Thyroid gland (tissue), 4 donors: ENCODE measurements around the gene BEST4. TPM values are rescaled to one million over a fixed set of nuclear protein-coding genes. Genes with fewer than 3 reads are reported as not detected.

Experiments used
- DNase-seq, 2 donors: peaks; one replicate each; pipeline ENCODE4 v3.0.0-alpha.2; 2019
- H3K27ac ChIP-seq, 3 donors: fragments of 200-600 bp; sonication (generic); 1 replicate in 2 of 3; 2 replicates in 1 of 3; pipeline ENCODE4 v1.5.1; 2016 to 2019; ENCODE audit warnings: mild to moderate bottlenecking in 1 of 3, moderate library complexity in 1 of 3
- H3K27me3 ChIP-seq: fragments of 200-600 bp; sonication (generic); one replicate; pipeline ENCODE4 v1.5.1; 2019
- H3K36me3 ChIP-seq, 2 donors: fragments of 200-600 bp; sonication (generic); one replicate each; pipeline ENCODE4 v1.5.1; 2016 to 2019
- H3K4me1 ChIP-seq, 2 donors: fragments of 200-600 bp; sonication (generic); one replicate each; pipeline ENCODE4 v1.5.1; 2017 to 2019
- H3K4me3 ChIP-seq, 3 donors: fragments of 200-600 bp; sonication (generic); replicated peaks in 1 of 3; 1 replicate in 2 of 3; 2 replicates in 1 of 3; pipeline ENCODE4 v1.5.1; 2016; ENCODE audit warnings: mild to moderate bottlenecking in 1 of 3
- H3K9me3 ChIP-seq: fragments of 200-600 bp; sonication (generic); one replicate; pipeline ENCODE4 v1.5.1; 2017
- POLR2A ChIP-seq, 2 donors: fragments of 450-650 bp; IDR thresholded peaks; one replicate each; pipeline ENCODE4 v1.6.1; 2017; ENCODE audit warnings: antibody characterized with exemption in 2 of 2, mild to moderate bottlenecking in 2 of 2, moderate library complexity in 1 of 2
- WGBS, 2 donors: methylation state at CpG; one replicate each; pipeline ENCODE4 v1.1.5; 2017; 5-methylcytosine and 5-hydroxymethylcytosine counted together
- intact Hi-C: fragments of 100-400 bp; cut with DNase I; formaldehyde crosslinking; loops from one replicate; pipeline ENCODE4 v1.15.1; 2023
- total RNA-seq, 4 donors: library from RNA; depleted of rRNA; stranded (reverse); fragments of >200 nt; gene quantifications; one replicate each; pipeline ENCODE4 v1.2.3, GENCODE V29; 2016
- TF ChIP-seq, protein P1 (sequence below), 6 experiments: fragments of 200-600 bp in 3 of 6; fragments of 450-650 bp in 3 of 6; sonication (generic) in 3 of 6; IDR thresholded peaks; one replicate each; pipeline ENCODE4 v1.5.1; 2016 to 2019; ENCODE audit warnings: antibody characterized with exemption in 6 of 6, mild to moderate bottlenecking in 2 of 6, inconsistent platforms in 1 of 6, moderate library complexity in 1 of 6

Gene BEST4
- total RNA-seq, 4 donors from 2014 or later: 0.42 to 0.56 TPM; not detected in 2

DNA sequence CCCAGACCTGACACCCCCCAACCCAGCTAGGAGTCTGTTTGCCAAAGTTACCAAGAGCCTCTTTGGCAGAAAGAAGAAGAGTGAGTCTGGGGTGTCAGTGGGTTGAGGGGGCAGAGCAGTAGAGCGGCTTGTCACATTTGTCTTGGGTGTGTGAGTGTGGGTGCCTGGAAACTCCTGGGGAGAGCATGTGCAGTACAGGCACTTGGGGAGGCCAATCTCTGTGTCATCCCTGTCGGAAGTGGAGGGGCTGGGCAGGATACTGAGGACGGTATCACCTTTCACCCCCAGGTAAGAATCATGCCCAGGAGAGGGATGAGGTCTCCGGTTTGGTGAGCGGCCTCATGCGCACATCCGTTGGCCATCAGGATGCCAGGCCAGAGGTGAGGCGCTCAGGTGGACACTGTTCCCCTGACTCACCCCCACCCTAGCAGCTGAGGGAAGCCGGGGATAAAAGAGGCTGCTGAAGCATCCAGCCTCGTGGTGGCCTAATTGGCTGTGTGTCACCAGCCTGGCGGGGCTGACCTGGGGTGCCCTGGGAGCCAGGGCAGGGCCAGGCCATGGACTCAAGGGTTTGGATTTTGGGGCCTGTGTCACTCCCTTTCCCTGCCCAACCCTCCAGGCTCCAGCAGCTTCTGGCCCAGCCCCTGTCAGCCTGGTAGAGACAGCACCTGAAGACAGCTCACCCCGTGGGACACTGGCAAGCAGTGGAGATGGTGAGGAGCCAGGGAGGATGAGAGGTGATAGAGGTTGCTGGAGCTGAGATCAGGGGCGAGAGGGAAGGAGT lies 15.5 kb upstream of the BEST4 start:
- intact Hi-C loops: no loop called here
- no peak for DNase-seq
- Histone ChIP-seq H3K4me1 (peaks cover 31 to 62% of the 10 kb centered on the region in 2 donors), H3K4me3 (no peak overlapping the region), H3K27me3 (no peaks in the 10 kb centered on the region), H3K27ac (peak overlapping the region in 2 of 3 donors; percentile 31 to 58), H3K9me3 (no peaks in the 10 kb centered on the region), H3K36me3 (peaks cover 20 to 22% of the 10 kb centered on the region in 2 donors)
- 85 to 92% methylated on average over 9 to 11 of the region's 13 CpGs for whole genome bisulfite sequencing, 2 donors
- TF ChIP-seq, protein P1, sequence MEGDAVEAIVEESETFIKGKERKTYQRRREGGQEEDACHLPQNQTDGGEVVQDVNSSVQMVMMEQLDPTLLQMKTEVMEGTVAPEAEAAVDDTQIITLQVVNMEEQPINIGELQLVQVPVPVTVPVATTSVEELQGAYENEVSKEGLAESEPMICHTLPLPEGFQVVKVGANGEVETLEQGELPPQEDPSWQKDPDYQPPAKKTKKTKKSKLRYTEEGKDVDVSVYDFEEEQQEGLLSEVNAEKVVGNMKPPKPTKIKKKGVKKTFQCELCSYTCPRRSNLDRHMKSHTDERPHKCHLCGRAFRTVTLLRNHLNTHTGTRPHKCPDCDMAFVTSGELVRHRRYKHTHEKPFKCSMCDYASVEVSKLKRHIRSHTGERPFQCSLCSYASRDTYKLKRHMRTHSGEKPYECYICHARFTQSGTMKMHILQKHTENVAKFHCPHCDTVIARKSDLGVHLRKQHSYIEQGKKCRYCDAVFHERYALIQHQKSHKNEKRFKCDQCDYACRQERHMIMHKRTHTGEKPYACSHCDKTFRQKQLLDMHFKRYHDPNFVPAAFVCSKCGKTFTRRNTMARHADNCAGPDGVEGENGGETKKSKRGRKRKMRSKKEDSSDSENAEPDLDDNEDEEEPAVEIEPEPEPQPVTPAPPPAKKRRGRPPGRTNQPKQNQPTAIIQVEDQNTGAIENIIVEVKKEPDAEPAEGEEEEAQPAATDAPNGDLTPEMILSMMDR (IDR thresholded peaks at IDR 0.05): no peak
- no peak for TF ChIP-seq POLR2A (IDR thresholded peaks at IDR 0.05)

DNA sequence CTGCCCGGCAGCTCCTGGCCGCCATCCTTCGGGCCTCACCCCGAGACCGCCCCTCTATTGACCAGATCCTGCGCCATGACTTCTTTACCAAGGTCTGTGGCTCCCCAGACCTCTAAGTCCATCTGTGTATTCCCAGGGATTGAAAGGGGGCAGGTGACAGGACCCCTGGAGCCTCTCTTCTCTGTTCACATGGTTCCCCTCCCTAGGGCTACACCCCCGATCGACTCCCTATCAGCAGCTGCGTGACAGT lies 15.0 kb upstream of the BEST4 start:
- 88 to 89% methylated on average over 9 of the region's 9 CpGs for WGBS, 2 donors
- peaks cover 20 to 22% of the 10 kb centered on the region in 2 donors for H3K36me3 ChIP-seq
- intact Hi-C loops: no loop called here
- H3K4me1 ChIP-seq: peaks cover 26 to 57% of the 10 kb centered on the region in 2 donors
- no peak overlapping the region for H3K4me3 ChIP-seq
- TF ChIP-seq, protein P1 (IDR thresholded peaks at IDR 0.05): no peak
- no peak for TF ChIP-seq POLR2A (IDR thresholded peaks at IDR 0.05)
- DNase-seq: no peak
- no peaks in the 10 kb centered on the region for H3K27me3 ChIP-seq
- peak overlapping the region in 2 of 3 donors; percentile 31 to 51 for H3K27ac ChIP-seq
- no peaks in the 10 kb centered on the region for H3K9me3 ChIP-seq

DNA sequence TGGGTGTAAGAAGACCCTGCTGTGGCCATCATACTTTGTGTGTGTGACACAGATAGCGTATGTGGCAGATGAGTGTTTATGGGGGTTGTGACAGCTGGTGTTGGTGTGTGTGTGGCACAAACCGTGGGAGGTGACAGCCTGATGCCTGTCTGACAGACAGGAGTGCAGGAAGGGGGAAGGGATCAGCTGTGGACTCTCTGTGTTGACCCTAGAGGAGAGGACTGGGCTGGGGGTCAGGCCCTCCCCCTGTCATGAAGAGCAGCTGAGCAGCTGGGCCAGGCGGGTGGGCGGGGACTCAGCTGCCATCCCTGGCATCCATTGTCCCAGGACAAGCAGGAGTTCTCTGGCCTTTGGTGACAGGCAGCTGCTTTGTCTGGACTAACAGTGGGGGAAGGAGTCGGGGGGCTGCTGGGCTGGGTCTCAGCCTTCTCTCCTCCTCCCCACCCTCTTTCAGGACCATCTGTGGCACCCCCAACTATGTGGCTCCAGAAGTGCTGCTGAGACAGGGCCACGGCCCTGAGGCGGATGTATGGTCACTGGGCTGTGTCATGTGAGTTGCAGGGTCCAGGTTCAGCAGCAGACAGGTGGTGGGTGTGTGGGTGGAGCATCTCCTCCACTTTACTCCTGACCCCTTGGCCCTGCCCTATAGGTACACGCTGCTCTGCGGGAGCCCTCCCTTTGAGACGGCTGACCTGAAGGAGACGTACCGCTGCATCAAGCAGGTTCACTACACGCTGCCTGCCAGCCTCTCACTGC lies 14.5 kb upstream of the BEST4 start:
- H3K4me3 ChIP-seq: no peak overlapping the region
- intact Hi-C loops: no loop called here

DNA sequence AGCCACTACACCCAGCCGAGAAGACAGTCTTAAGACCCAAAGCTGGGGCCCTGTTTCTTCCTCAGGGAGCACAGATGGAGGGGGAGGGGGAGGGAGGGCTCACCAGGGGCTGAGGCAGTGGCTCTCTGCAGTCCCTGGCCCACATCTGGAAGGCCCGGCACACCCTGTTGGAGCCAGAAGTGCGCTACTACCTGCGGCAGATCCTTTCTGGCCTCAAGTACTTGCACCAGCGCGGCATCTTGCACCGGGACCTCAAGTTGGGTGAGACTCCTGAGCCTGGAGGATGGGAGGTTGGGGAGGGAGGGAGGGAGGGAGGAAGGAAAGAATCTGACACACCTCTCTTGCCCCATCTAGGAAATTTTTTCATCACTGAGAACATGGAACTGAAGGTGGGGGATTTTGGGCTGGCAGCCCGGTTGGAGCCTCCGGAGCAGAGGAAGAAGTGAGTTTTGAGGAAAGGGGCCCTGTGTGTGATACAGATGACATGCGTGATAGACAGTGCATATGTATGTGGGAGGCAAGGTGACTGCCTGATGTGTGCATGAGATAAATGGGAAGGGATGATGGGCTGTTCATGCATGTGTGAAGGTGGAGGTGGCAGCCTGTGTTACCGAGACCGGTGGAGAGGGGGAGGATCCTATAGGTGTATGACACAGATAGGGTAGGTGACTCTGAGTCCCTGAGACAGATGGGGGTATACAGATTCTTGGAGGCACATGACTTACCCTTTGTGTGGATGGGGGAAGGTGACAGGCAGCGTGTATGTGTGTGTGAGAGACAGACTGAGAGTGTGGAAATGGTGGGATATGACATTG lies 13.7 kb upstream of the BEST4 start:
- intact Hi-C loops: no loop called here

More for the DNA sequence above, 14.5 kb upstream of the BEST4 start:
- Histone ChIP-seq H3K36me3 (peaks cover 20 to 22% of the 10 kb centered on the region in 2 donors), H3K4me1 (peaks cover 21 to 52% of the 10 kb centered on the region in 2 donors), H3K27me3 (no peaks in the 10 kb centered on the region), H3K27ac (peak overlapping the region in 2 of 3 donors; percentile 31 to 51), H3K9me3 (no peaks in the 10 kb centered on the region)
- 85% methylated on average over 12 to 13 of the region's 13 CpGs for WGBS, 2 donors
- TF ChIP-seq, protein P1 (IDR thresholded peaks at IDR 0.05): no peak
- no peak for TF ChIP-seq POLR2A (IDR thresholded peaks at IDR 0.05)
- no peak for DNase-seq

More for the DNA sequence above, 13.7 kb upstream of the BEST4 start:
- TF ChIP-seq, protein P1 (IDR thresholded peaks at IDR 0.05): no peak
- no peak for TF ChIP-seq POLR2A (IDR thresholded peaks at IDR 0.05)
- Histone ChIP-seq H3K36me3 (peaks cover 20 to 22% of the 10 kb centered on the region in 2 donors), H3K27me3 (no peaks in the 10 kb centered on the region), H3K27ac (peak overlapping the region in 2 of 3 donors; percentile 31 to 51), H3K9me3 (no peaks in the 10 kb centered on the region), H3K4me3 (peak overlapping the region in 1 of 3 donors; percentile 83), H3K4me1 (peaks cover 13 to 44% of the 10 kb centered on the region in 2 donors)
- WGBS, 2 donors: 68% methylated on average over 13 of the region's 13 CpGs
- DNase-seq: peak in 1 of 2 donors; percentile 19
